DND-41 (cell line): Measurements from ENCODE around the gene CACUL1.

Experiments used
- ATAC-seq: fragments of 200-7000 bp; cut with Tn5 transposase; 3 replicates; pipeline ENCODE4 v1.9.1; 2021; ENCODE audit warnings: low read depth; ENCODE audit not compliant: insufficient read depth
- DNase-seq: peaks from one replicate; pipeline ENCODE4 v3.0.0-alpha.2; 2020
- H2AFZ ChIP-seq: 2 replicates; pipeline ENCODE4 v1.6.0; 2012; ENCODE audit warnings: low read depth, low read length
- H3K27ac ChIP-seq: 2 replicates; pipeline ENCODE4 v1.5.1; 2012; ENCODE audit warnings: low read length, inconsistent platforms
- H3K27me3 ChIP-seq: fragments of 200-600 bp; sonication (generic); 2 replicates; pipeline ENCODE4 v1.6.0; 2012; ENCODE audit warnings: low read length, mild to moderate bottlenecking, inconsistent platforms; ENCODE audit not compliant: insufficient read depth, poor library complexity
- H3K36me3 ChIP-seq: 2 replicates; pipeline ENCODE4 v1.5.1; 2012; ENCODE audit warnings: low read length, inconsistent platforms; ENCODE audit not compliant: insufficient read depth
- H3K4me1 ChIP-seq: 2 replicates; pipeline ENCODE4 v1.5.1; 2012; ENCODE audit warnings: mild to moderate bottlenecking, low read length; ENCODE audit not compliant: insufficient read depth
- H3K4me2 ChIP-seq: 2 replicates; pipeline ENCODE4 v1.6.0; 2012; ENCODE audit warnings: mild to moderate bottlenecking, moderate library complexity, low read length, inconsistent platforms; ENCODE audit not compliant: insufficient read depth
- H3K4me3 ChIP-seq, 2 experiments: fragments of 200-600 bp in 1 of 2; shearing (Covaris generic) in 1 of 2; 2 replicates each; pipeline ENCODE4 v1.5.1; 2012 to 2016; ENCODE audit warnings: inconsistent platforms in 2 of 2, low read length in 2 of 2, mild to moderate bottlenecking in 2 of 2, low read depth in 1 of 2, moderate library complexity in 1 of 2
- H3K79me2 ChIP-seq: 2 replicates; pipeline ENCODE4 v1.6.0; 2012; ENCODE audit warnings: low read length, inconsistent platforms; ENCODE audit not compliant: insufficient read depth
- H3K9ac ChIP-seq: 2 replicates; pipeline ENCODE4 v1.6.0; 2012; ENCODE audit warnings: low read depth, mild to moderate bottlenecking, inconsistent platforms, low read length, moderate library complexity
- H3K9me3 ChIP-seq: 2 replicates; pipeline ENCODE4 v1.5.1; 2012; ENCODE audit warnings: low read length, moderate library complexity, mild to moderate bottlenecking, inconsistent platforms; ENCODE audit not compliant: insufficient read depth, severe bottlenecking
- H4K20me1 ChIP-seq: 2 replicates; pipeline ENCODE4 v1.6.0; 2012; ENCODE audit warnings: low read length; ENCODE audit not compliant: insufficient read depth
- EZH2 ChIP-seq: IDR thresholded peaks from 3 replicates; pipeline ENCODE4 v1.6.1; 2012; ENCODE audit warnings: borderline replicate concordance, low read depth, mild to moderate bottlenecking, moderate library complexity, low read length, inconsistent platforms; ENCODE audit not compliant: severe bottlenecking
- TF ChIP-seq, protein P1 (sequence below): IDR thresholded peaks from 2 replicates; pipeline ENCODE4 v1.5.1; 2012; ENCODE audit warnings: borderline replicate concordance, low read length, moderate library complexity, mild to moderate bottlenecking; ENCODE audit not compliant: poor library complexity, severe bottlenecking; ENCODE audit errors: extremely low read depth

Gene CACUL1

DNA sequence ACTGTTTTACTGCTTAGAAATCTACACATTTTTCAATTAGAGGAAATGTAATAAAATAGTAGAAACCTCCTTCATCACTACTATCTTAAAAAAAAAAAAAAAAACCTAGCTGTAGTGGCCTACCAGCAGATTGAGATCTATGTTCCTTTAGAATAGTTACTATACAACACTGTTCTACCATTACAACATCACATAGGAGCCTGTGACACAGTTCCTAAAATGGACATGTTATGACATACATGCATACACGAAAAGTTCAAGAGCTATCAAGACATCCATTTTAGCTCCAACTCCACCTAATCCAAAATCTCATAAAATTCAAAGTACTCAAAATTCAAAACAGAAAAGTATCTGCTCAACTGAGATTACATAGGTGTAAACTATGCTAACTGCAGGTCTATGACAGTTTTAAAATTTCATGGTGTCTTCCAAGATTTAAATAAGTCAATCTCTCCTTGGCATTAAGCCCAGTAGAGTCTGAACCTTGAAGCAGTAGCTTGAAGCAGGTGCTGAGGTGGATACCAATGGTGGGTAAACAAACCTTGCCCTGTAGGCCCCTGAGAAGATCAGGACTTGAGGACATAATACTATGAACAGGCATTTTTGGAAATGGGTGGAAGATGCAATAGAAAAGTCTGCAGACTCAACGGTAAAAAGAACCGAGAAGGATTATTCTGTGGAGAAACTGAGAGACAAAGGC, 17.0 kb downstream of the CACUL1 start:
- Histone ChIP-seq H3K36me3 (no peaks in the 10 kb centered on the region), H3K4me3 (no peak overlapping the region), H2AFZ (no peak overlapping the region), H3K27ac (no peak overlapping the region), H3K4me2 (no peak overlapping the region), H3K79me2 (peaks cover 97% of the 10 kb centered on the region), H3K9me3 (no peaks in the 10 kb centered on the region), H3K4me1 (no peaks in the 10 kb centered on the region), H3K9ac (no peak overlapping the region), H4K20me1 (peaks cover 61% of the 10 kb centered on the region), H3K27me3 (no peaks in the 10 kb centered on the region)
- DNase-seq, result no peak
- TF ChIP-seq, protein P1, sequence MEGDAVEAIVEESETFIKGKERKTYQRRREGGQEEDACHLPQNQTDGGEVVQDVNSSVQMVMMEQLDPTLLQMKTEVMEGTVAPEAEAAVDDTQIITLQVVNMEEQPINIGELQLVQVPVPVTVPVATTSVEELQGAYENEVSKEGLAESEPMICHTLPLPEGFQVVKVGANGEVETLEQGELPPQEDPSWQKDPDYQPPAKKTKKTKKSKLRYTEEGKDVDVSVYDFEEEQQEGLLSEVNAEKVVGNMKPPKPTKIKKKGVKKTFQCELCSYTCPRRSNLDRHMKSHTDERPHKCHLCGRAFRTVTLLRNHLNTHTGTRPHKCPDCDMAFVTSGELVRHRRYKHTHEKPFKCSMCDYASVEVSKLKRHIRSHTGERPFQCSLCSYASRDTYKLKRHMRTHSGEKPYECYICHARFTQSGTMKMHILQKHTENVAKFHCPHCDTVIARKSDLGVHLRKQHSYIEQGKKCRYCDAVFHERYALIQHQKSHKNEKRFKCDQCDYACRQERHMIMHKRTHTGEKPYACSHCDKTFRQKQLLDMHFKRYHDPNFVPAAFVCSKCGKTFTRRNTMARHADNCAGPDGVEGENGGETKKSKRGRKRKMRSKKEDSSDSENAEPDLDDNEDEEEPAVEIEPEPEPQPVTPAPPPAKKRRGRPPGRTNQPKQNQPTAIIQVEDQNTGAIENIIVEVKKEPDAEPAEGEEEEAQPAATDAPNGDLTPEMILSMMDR, result no peak
- TF ChIP-seq EZH2, result no peak
- no peak for ATAC-seq

DNA sequence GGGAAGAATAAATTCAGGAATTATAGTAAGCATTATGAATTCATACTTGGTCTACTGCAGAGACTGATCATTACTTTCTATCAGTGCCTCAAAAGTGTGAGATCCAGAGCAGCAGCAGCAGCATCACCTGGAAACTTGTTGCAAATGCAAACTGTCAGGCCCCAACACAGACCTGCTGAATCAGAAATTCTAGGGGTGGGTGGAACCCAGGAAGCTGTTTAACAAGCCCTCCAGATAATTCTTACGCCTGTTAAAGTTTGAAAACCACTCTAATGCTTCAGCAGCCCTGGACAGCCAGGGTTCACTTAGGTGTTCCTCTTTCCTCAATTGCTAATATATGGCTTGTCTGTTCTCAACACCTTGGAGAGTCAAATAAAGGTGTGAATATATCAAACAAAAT, 19.5 kb downstream of the CACUL1 start:
- H3K27ac ChIP-seq, result no peak overlapping the region
- H2AFZ ChIP-seq, result no peak overlapping the region
- no peaks in the 10 kb centered on the region for H3K27me3 ChIP-seq
- H3K79me2 ChIP-seq, result peaks cover 99% of the 10 kb centered on the region
- no peak for TF ChIP-seq EZH2
- no peak overlapping the region for H3K4me2 ChIP-seq
- DNase-seq (no peak), ATAC-seq (no peak)
- H3K36me3 ChIP-seq, result no peaks in the 10 kb centered on the region
- no peaks in the 10 kb centered on the region for H3K4me1 ChIP-seq
- no peaks in the 10 kb centered on the region for H3K9me3 ChIP-seq
- H4K20me1 ChIP-seq, result peaks cover 71% of the 10 kb centered on the region
- no peak overlapping the region for H3K4me3 ChIP-seq
- no peak overlapping the region for H3K9ac ChIP-seq

DNA sequence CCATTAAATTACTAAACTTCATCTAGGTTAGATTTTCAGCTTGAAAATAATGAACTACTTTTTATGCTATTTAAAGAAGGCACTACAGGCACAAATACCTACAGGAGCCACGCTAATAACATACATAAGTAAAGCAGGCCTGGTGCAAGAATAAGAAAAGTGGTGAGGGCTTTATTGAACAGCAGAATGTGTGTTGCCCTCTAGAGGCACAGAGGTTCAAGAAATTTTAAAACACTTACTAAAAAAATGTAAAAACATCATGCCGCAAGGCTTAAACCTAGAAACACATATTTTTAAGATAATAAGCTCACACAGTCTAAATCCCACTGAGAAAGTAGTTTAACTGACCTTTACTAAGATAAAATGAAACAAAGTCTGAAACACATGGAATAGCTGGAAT, 20.3 kb downstream of the CACUL1 start:
- Histone ChIP-seq H4K20me1 (peaks cover 67% of the 10 kb centered on the region), H3K79me2 (peaks cover 99% of the 10 kb centered on the region), H3K9ac (no peak overlapping the region), H3K4me1 (no peaks in the 10 kb centered on the region), H3K36me3 (no peaks in the 10 kb centered on the region), H2AFZ (no peak overlapping the region), H3K27me3 (no peaks in the 10 kb centered on the region), H3K9me3 (no peaks in the 10 kb centered on the region), H3K4me2 (no peak overlapping the region), H3K4me3 (no peak overlapping the region), H3K27ac (no peak overlapping the region)
- DNase-seq, result no peak
- TF ChIP-seq, protein P1, result peak; percentile 41
- TF ChIP-seq EZH2, result no peak
- no peak for ATAC-seq

DNA sequence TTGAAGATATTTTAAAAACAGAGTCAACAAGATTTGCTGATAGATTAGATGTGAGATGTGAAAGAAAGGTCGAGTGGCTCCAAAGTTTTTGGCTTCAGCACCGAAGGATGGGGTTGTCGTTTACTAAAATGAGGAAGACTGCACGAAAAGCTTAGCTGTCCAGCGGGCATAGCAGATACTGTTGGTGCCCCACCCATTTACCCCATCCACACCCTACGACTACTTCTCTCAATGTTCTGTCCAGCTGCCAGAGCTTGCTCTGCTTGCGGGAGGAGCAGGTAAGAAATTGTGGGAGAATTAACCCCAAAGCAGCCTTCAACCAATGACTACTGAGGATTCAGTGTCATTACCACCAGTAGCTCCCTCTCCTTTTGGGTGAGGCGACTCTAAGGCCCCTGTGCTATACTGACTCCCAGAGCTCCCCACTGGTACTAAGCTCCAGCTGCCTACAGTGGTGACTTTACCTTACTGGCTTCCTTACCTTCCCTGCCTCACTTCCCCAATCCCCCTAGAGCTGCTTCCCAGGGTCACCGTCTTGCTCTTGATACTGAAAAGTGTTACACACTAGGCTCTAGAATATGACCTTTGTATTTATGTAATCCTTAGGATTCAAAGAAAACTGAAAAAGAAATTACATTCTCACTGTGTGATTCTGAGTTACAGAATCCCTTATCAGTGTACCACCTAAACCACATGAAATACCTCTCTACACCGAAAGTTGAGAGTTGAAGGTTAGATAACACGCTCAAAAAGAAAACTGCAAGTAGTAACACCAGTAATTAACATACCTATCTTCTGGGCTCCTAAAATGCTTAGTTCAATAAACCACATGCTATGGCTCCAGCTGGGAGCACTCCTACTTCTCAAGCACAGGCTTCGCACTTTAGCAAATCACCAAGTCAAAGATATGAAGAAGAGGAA, 22.3 kb downstream of the CACUL1 start:
- Histone ChIP-seq H3K27me3 (no peaks in the 10 kb centered on the region), H3K4me2 (no peak overlapping the region), H3K4me1 (no peaks in the 10 kb centered on the region), H2AFZ (no peak overlapping the region), H3K27ac (no peak overlapping the region), H3K4me3 (no peak overlapping the region), H3K9ac (no peak overlapping the region), H3K9me3 (no peaks in the 10 kb centered on the region), H4K20me1 (peaks cover 56% of the 10 kb centered on the region), H3K79me2 (peaks cover 87% of the 10 kb centered on the region), H3K36me3 (0 out of 2 replicates have a peak, but pooled peaks cover 7% of the 10 kb centered on the region)
- DNase-seq (no peak), ATAC-seq (peak; percentile 62)
- TF ChIP-seq, protein P1, result no peak
- TF ChIP-seq EZH2, result no peak
